Stimulated activated CD8-positive, alpha-beta memory T cell treated with anti-CD3 and anti-CD28 coated beads, Interleukin-4, amount 100 ng/mL, for 24 hours (primary cell): ENCODE results near the gene MIPEP.

ENCODE experiments used
- DNase-seq: peaks from one replicate; pipeline ENCODE4 v3.0.0-alpha.2; 2020; ENCODE audit warnings: low read depth

Gene MIPEP

GRCh38 chr13:23810685-23811240 is 78.4 kb downstream of the MIPEP start:
- DNase-seq, result no peak

GRCh38 chr13:23808803-23809202 is 80.4 kb downstream of the MIPEP start:
- no peak for DNase-seq

DNA sequence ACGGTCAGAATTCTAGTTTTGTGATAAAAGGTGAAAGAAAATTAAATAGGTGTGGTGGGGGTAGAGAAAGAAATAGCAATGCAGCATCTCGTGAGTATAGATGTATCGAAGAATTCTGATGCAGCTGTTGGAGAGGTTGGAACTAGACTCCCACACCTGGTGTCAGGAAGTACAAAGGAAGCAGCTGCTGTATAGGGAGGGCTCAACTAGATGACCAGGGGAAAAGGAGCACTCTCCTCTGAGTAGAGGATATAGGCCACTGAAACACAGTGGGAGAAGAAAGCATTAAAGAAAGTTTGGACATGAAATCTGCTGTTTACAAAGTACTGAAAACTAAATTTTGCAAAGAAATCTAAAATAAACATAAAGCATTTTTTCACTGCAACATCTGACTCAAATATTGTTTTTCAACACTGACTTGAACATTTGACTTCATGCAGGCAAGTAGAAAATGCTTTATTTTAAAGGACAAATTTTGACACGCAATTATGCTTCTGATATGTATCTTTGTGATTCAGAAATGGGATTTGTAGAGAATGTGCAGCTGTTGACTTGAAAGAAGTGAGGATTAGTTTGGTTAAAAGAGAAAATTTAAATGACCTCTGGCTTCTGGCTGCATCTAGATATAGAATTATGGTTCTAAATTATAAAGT is 82.2 kb downstream of the MIPEP start:
- DNase-seq, result no peak

- no peak for DNase-seq
Measured at GRCh38 chr13:23805821-23806220, 83.4 kb downstream of the MIPEP start.

GRCh38 chr13:23805122-23805521 is 84.1 kb downstream of the MIPEP start:
- DNase-seq, result no peak

GRCh38 chr13:23804166-23804565 is 85.0 kb downstream of the MIPEP start:
- no peak for DNase-seq

DNA sequence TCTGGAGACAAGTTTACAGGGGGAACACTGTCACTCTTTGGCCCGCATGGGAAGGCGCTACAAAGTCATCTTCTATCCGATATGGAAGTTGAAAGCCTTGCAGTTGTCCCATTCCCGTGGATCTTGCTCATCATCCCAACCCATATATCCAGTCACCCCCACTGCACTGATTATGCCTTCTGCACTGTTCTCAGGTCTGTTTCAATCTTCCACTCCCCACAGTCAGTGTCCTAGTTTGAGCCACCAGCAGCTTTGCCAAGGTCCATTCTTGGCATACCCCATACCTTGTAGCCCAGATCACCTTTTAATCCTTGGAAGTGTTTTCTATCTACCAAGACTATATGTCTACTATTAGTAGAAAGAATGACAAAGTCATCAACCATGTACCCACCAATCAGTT is 88.1 kb downstream of the MIPEP start:
- DNase-seq, result no peak

- DNase-seq, result no peak
Measured at GRCh38 chr13:23799945-23800344, 89.3 kb downstream of the MIPEP start.

DNA sequence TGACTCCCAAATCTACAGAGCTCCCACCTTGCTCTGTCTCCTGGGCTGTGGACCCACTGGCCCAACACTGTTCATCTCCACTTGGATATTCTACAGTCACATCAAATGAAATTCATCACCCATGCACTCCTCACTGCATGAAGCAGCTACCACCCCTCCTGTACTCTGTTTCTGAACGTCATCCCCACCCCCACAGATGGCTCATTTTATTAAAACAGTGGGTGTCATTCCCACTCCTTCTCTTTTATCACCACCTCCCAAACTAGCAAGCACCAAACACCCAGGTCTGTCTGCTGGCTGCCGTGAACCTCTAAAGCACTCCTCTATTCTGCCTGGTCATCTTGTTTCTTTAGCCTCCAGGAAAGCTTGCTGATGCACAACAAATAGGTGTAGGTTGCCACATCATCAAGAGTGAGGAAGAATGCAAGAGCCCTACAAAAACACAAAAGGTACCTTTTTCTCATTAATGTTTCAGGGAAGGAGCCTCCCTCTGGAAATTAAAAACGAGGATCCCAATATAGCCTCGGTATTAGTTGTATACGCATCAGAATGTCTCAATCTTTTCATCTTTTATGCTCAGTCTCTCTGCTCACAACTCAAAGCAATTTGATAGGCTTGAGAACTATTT is 91.8 kb downstream of the MIPEP start:
- DNase-seq, result no peak

DNA sequence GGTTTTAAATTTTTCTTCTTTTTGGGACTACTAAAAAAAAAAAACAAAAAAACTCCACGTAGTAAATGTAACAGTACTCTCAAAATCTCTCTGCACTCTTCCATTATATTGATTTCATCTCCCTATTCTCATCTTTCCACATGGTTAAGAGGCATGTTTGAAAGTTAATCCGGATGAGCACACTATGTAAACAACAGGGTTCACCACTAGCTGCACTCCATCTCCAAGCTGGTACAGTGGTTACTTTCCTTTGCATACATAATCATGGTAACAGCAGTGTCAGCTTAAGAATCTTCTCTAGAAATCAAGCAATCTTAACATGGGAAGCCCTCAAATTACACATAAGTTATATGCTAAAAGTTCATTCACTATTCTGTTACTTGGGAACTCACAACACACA is 92.6 kb downstream of the MIPEP start:
- no peak for DNase-seq

- no peak for DNase-seq
Measured at GRCh38 chr13:23794267-23795161, 94.7 kb downstream of the MIPEP start.

DNA sequence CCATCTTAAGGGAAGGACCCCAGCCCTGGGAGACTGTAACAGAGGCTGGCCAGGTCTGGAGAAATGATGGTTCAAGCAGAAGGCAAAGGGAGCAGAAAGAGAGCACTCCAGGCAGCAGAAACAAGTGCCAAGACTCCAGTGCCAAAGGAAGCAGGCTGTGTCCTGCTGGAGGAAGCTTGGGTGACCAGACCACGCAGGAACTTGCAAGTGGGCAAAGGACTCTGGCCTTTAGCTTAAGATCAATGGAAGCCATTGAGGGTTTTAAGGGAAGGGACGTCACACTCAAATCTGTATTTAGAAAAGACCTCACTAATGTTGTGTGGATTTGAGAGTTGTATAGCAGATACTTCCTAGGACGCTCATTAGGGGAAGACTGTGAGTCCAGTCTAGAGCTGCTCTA is 95.5 kb downstream of the MIPEP start:
- no peak for DNase-seq

DNA sequence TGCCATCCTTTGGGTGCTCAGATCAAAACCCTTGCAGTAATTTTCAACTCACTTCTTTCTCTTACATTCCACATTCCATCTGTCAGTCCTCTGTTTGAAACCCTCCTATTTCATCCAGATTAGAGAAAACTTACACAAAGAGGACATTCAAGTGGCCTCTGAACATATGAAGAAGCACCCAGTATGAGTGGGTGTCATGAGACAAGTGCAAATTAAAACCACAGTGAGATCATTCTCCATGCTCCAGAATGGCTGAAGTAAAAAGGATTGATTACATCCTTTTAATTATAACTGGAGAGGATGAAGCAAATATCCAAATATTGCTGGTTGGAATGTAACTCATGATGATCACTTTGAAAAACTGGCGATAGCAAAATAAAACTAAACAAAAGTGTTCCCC is 96.5 kb downstream of the MIPEP start:
- DNase-seq, result no peak

GRCh38 chr13:23790577-23791170 is 98.5 kb downstream of the MIPEP start:
- no peak for DNase-seq

DNA sequence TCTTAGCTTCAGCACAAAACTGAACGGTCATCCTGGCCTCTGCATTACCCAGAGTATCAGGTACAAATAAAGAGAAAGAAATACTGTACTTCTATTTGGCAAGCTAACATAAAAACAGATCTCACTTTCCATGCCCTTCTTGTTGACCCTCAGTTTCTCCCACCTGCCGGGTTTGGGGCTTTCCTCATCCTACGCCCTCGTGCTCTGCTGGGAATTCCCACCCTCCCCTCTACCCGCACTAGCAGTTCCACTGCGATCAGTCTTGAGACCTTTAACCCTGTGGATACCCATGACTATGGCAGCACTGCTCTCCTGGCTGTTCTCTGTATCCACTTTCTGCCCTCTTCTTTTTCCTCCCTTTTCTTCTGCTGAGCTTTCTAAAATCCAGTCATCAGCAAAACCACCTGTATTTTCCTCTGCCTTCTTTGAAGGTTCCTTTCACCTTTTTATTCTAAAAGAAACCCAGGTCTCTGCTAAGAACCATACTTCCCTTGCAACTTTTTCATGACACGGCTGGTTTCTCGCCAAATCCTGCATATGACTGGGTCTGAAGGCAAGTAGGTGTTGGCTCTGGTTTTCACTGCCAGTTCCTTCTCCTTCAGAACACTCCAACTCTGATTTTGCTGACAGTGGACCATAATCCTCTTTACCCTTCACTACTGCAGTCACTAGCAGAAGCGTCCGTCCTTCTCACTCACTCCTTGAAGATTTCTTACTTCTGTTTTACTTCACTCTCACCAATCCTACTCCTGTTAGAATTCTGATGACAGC is 99.4 kb downstream of the MIPEP start:
- no peak for DNase-seq

DNA sequence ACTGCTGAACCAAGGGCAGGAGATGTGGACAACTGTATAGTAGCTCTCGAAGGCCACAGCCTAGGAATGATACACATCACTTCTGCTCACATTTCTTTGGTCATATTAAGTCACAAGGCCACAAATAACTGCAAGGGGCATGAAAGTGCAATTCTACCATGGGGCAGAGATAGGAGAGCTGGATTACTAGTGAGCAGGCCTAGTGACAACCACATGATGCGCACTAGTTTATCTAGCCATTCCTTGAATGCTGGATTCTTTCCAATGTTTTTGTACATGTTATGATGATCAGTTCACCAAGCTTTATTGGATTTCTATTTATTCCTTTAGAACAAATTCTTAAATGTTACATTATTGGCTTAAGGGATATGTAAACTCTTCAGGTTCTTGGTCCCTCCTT is 100.7 kb downstream of the MIPEP start:
- no peak for DNase-seq

DNA sequence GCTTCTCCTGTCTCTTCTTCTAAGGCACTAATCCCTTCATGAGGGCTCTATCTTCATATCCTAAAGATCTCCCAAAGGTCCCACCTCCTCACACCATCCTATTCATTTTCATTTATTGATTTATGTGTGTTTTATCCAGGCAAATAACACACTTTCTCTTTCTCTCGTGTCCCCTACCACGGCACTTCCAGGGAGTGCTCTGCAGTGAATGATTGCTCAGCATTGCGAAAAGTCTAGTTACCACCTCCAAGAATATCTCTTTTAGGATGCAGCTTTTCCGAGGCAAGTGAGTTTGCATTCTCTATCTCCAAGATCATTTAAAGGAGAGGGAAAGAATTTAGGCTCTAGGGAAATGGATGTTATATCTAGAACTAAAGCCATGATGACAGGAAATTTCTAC is 101.7 kb downstream of the MIPEP start:
- no peak for DNase-seq

GRCh38 chr13:23786607-23787006 is 102.6 kb downstream of the MIPEP start:
- DNase-seq, result no peak

GRCh38 chr13:23778879-23779278 is 110.3 kb downstream of the MIPEP start:
- no peak for DNase-seq

GRCh38 chr13:23778002-23778652 is 111.1 kb downstream of the MIPEP start:
- DNase-seq, result no peak

- no peak for DNase-seq
Measured at GRCh38 chr13:23777575-23777870, 111.7 kb downstream of the MIPEP start.
